GM18511 (cell line): Measurements from ENCODE around the gene RCAN1.

ENCODE experiments used
- ATAC-seq: cut with Tn5 transposase; IDR thresholded peaks from one replicate; pipeline ENCODE4 v1.9.1; 2021; ENCODE audit warnings: mild to moderate bottlenecking, moderate library complexity; ENCODE audit not compliant: unreplicated experiment

Gene RCAN1

GRCh38 chr21:34545079-34545884 lies 69.6 kb downstream of the RCAN1 start:
- peak; percentile 92 for ATAC-seq

GRCh38 chr21:34544032-34544496 lies 70.8 kb downstream of the RCAN1 start:
- no peak for ATAC-seq

GRCh38 chr21:34543017-34543416 lies 71.9 kb downstream of the RCAN1 start:
- ATAC-seq, result no peak

GRCh38 chr21:34540206-34540605 lies 74.7 kb downstream of the RCAN1 start:
- no peak for ATAC-seq

GRCh38 chr21:34537838-34538237 lies 77.1 kb downstream of the RCAN1 start:
- ATAC-seq, result no peak

- no peak for ATAC-seq
These were observed 78.1 kb downstream of the RCAN1 start for GRCh38 chr21:34536820-34537219.

GRCh38 chr21:34536311-34536710 lies 78.6 kb downstream of the RCAN1 start:
- ATAC-seq, result no peak

- no peak for ATAC-seq
These were observed 79.0 kb downstream of the RCAN1 start for GRCh38 chr21:34535886-34536285.

- ATAC-seq, result no peak
These were observed 80.4 kb downstream of the RCAN1 start for GRCh38 chr21:34534522-34534921.

- ATAC-seq, result no peak
These were observed 81.0 kb downstream of the RCAN1 start for GRCh38 chr21:34533938-34534337.

- no peak for ATAC-seq
These were observed 83.5 kb downstream of the RCAN1 start for GRCh38 chr21:34531399-34531798.

- ATAC-seq, result no peak
These were observed 84.7 kb downstream of the RCAN1 start for GRCh38 chr21:34530261-34530660.

- ATAC-seq, result no peak
These were observed 86.8 kb downstream of the RCAN1 start for GRCh38 chr21:34528131-34528561.

GRCh38 chr21:34526618-34527290 lies 88.2 kb downstream of the RCAN1 start:
- ATAC-seq, result peak; percentile 63

GRCh38 chr21:34526241-34526617 lies 88.7 kb downstream of the RCAN1 start:
- ATAC-seq, result no peak

GRCh38 chr21:34524646-34525601 lies 90.0 kb downstream of the RCAN1 start:
- no peak for ATAC-seq

- ATAC-seq, result no peak
These were observed 91.8 kb downstream of the RCAN1 start for GRCh38 chr21:34523019-34523555.

- ATAC-seq, result no peak
These were observed 92.6 kb downstream of the RCAN1 start for GRCh38 chr21:34522284-34522683.

GRCh38 chr21:34521561-34521960 lies 93.4 kb downstream of the RCAN1 start:
- ATAC-seq, result no peak

GRCh38 chr21:34520764-34521508 lies 94.0 kb downstream of the RCAN1 start:
- ATAC-seq, result no peak
